DND-41 (cell line): ENCODE data around the gene MAST2.

ENCODE experiments used
- ATAC-seq: fragments of 200-7000 bp; cut with Tn5 transposase; 3 replicates; pipeline ENCODE4 v1.9.1; 2021; ENCODE audit warnings: low read depth; ENCODE audit not compliant: insufficient read depth
- DNase-seq: peaks from one replicate; pipeline ENCODE4 v3.0.0-alpha.2; 2020
- H2AFZ ChIP-seq: 2 replicates; pipeline ENCODE4 v1.6.0; 2012; ENCODE audit warnings: low read depth, low read length
- H3K27ac ChIP-seq: 2 replicates; pipeline ENCODE4 v1.5.1; 2012; ENCODE audit warnings: low read length, inconsistent platforms
- H3K27me3 ChIP-seq: fragments of 200-600 bp; sonication (generic); 2 replicates; pipeline ENCODE4 v1.6.0; 2012; ENCODE audit warnings: low read length, mild to moderate bottlenecking, inconsistent platforms; ENCODE audit not compliant: insufficient read depth, poor library complexity
- H3K36me3 ChIP-seq: 2 replicates; pipeline ENCODE4 v1.5.1; 2012; ENCODE audit warnings: low read length, inconsistent platforms; ENCODE audit not compliant: insufficient read depth
- H3K4me1 ChIP-seq: 2 replicates; pipeline ENCODE4 v1.5.1; 2012; ENCODE audit warnings: mild to moderate bottlenecking, low read length; ENCODE audit not compliant: insufficient read depth
- H3K4me2 ChIP-seq: 2 replicates; pipeline ENCODE4 v1.6.0; 2012; ENCODE audit warnings: mild to moderate bottlenecking, moderate library complexity, low read length, inconsistent platforms; ENCODE audit not compliant: insufficient read depth
- H3K4me3 ChIP-seq, 2 experiments: fragments of 200-600 bp in 1 of 2; shearing (Covaris generic) in 1 of 2; 2 replicates each; pipeline ENCODE4 v1.5.1; 2012 to 2016; ENCODE audit warnings: inconsistent platforms in 2 of 2, low read length in 2 of 2, mild to moderate bottlenecking in 2 of 2, low read depth in 1 of 2, moderate library complexity in 1 of 2
- H3K79me2 ChIP-seq: 2 replicates; pipeline ENCODE4 v1.6.0; 2012; ENCODE audit warnings: low read length, inconsistent platforms; ENCODE audit not compliant: insufficient read depth
- H3K9ac ChIP-seq: 2 replicates; pipeline ENCODE4 v1.6.0; 2012; ENCODE audit warnings: low read depth, mild to moderate bottlenecking, inconsistent platforms, low read length, moderate library complexity
- H3K9me3 ChIP-seq: 2 replicates; pipeline ENCODE4 v1.5.1; 2012; ENCODE audit warnings: low read length, moderate library complexity, mild to moderate bottlenecking, inconsistent platforms; ENCODE audit not compliant: insufficient read depth, severe bottlenecking
- H4K20me1 ChIP-seq: 2 replicates; pipeline ENCODE4 v1.6.0; 2012; ENCODE audit warnings: low read length; ENCODE audit not compliant: insufficient read depth
- EZH2 ChIP-seq: IDR thresholded peaks from 3 replicates; pipeline ENCODE4 v1.6.1; 2012; ENCODE audit warnings: borderline replicate concordance, low read depth, mild to moderate bottlenecking, moderate library complexity, low read length, inconsistent platforms; ENCODE audit not compliant: severe bottlenecking
- TF ChIP-seq, protein P1 (sequence below): IDR thresholded peaks from 2 replicates; pipeline ENCODE4 v1.5.1; 2012; ENCODE audit warnings: borderline replicate concordance, low read length, moderate library complexity, mild to moderate bottlenecking; ENCODE audit not compliant: poor library complexity, severe bottlenecking; ENCODE audit errors: extremely low read depth

The MAST2 gene

DNA sequence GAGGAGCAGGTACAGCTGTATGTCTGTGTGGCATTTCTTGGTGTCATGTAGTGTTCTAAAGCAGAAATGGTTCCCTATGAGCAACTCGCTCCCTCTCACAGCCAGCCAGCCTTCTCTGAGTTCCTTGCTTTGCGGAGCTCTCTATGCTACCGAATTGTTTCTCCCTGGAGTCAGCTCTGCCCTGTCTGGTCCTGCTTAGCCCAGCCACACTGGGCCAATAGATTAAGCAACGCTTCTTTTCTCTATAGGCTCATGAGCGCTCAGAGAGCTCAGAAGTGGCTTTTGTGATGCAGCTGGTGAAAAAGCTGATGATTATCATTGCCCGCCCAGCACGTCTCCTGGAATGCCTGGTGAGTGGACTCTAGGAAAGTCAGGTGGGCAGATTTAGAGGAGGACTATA, 215.9 kb downstream of the MAST2 start:
- no peak for TF ChIP-seq EZH2
- TF ChIP-seq, protein P1, sequence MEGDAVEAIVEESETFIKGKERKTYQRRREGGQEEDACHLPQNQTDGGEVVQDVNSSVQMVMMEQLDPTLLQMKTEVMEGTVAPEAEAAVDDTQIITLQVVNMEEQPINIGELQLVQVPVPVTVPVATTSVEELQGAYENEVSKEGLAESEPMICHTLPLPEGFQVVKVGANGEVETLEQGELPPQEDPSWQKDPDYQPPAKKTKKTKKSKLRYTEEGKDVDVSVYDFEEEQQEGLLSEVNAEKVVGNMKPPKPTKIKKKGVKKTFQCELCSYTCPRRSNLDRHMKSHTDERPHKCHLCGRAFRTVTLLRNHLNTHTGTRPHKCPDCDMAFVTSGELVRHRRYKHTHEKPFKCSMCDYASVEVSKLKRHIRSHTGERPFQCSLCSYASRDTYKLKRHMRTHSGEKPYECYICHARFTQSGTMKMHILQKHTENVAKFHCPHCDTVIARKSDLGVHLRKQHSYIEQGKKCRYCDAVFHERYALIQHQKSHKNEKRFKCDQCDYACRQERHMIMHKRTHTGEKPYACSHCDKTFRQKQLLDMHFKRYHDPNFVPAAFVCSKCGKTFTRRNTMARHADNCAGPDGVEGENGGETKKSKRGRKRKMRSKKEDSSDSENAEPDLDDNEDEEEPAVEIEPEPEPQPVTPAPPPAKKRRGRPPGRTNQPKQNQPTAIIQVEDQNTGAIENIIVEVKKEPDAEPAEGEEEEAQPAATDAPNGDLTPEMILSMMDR, result no peak
- Histone ChIP-seq H3K4me1 (no peaks in the 10 kb centered on the region), H3K27me3 (no peaks in the 10 kb centered on the region), H3K79me2 (no peaks in the 10 kb centered on the region), H3K9ac (no peak overlapping the region), H3K27ac (peak overlapping the region; percentile 7; the same call in 1 of the 2 replicates), H4K20me1 (no peaks in the 10 kb centered on the region), H3K9me3 (no peaks in the 10 kb centered on the region), H3K4me2 (no peak overlapping the region), H2AFZ (no peak overlapping the region), H3K4me3 (no peak overlapping the region), H3K36me3 (peaks cover 31% of the 10 kb centered on the region)
- DNase-seq, result no peak
- no peak for ATAC-seq

GRCh38 chr1:46020010-46020409, 216.6 kb downstream of the MAST2 start:
- Histone ChIP-seq H3K27ac (no peak overlapping the region), H3K36me3 (peaks cover 34% of the 10 kb centered on the region)
- TF ChIP-seq EZH2, result no peak

GRCh38 chr1:46021046-46021996, 217.9 kb downstream of the MAST2 start:
- DNase-seq, result no peak
- Histone ChIP-seq H3K4me2 (no peak overlapping the region), H3K36me3 (peaks cover 34% of the 10 kb centered on the region), H3K9ac (no peak overlapping the region), H3K4me3 (no peak overlapping the region), H3K27me3 (no peaks in the 10 kb centered on the region), H3K4me1 (no peaks in the 10 kb centered on the region), H2AFZ (no peak overlapping the region), H4K20me1 (no peaks in the 10 kb centered on the region), H3K9me3 (no peaks in the 10 kb centered on the region), H3K27ac (no peak overlapping the region), H3K79me2 (no peaks in the 10 kb centered on the region)
- TF ChIP-seq, protein P1, result no peak
- ATAC-seq, result no peak

More at GRCh38 chr1:46020010-46020409, 216.6 kb downstream of the MAST2 start:
- no peaks in the 10 kb centered on the region for H3K79me2 ChIP-seq
- DNase-seq (no peak), ATAC-seq (no peak)
- H3K4me1 ChIP-seq, result no peaks in the 10 kb centered on the region
- H3K9ac ChIP-seq, result no peak overlapping the region
- no peak overlapping the region for H3K4me3 ChIP-seq
- H3K4me2 ChIP-seq, result no peak overlapping the region
- no peaks in the 10 kb centered on the region for H3K27me3 ChIP-seq
- no peaks in the 10 kb centered on the region for H4K20me1 ChIP-seq
- H3K9me3 ChIP-seq, result no peaks in the 10 kb centered on the region
- no peak overlapping the region for H2AFZ ChIP-seq

DNA sequence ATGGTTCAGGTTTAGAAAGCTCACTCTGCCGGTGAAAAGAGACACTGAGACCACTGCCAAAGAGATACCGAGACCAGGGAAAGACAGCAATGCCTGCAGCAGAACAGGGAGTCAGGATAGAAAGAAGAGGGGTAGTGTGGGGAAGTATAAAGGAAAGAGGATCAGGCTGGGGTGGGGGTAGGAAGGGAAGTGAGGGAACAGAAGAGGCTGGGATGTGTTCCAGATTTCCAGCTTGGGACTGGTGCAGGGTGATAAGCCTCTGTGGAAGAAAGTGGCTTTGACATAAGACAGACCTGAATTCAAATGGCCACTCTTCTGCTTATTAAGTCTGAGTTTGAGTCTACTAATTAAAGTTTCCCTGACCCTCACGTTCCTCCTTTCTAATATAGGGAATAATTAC, 223.1 kb downstream of the MAST2 start:
- Histone ChIP-seq H3K9ac (no peak overlapping the region), H3K36me3 (peaks cover 69% of the 10 kb centered on the region), H2AFZ (no peak overlapping the region), H4K20me1 (no peaks in the 10 kb centered on the region), H3K4me1 (no peaks in the 10 kb centered on the region), H3K79me2 (no peaks in the 10 kb centered on the region), H3K27me3 (no peaks in the 10 kb centered on the region), H3K27ac (no peak overlapping the region), H3K9me3 (no peaks in the 10 kb centered on the region), H3K4me2 (no peak overlapping the region), H3K4me3 (no peak overlapping the region)
- TF ChIP-seq, protein P1, result no peak
- TF ChIP-seq EZH2, result no peak
- ATAC-seq (no peak), DNase-seq (no peak)
